C4-2B (cell line): ENCODE results near the gene FGF18.

ENCODE experiments used
- CTCF ChIP-seq: fragments of 450-650 bp; conservative IDR thresholded peaks from 2 replicates; pipeline ENCODE4 v1.5.1; 2017; ENCODE audit warnings: mild to moderate bottlenecking
- ZFX ChIP-seq: fragments of 450-650 bp; IDR thresholded peaks from 2 replicates; pipeline ENCODE4 v1.6.1; 2017

- TF ChIP-seq CTCF = no peak
- no peak for TF ChIP-seq ZFX
These were observed 34.5 kb downstream of the FGF18 start for GRCh38 chr5:171453988-171454387.
